ENCODE measurements around the gene HHIP.

HHIP gene

GRCh38 chr4:144645631-144646522 lies at the start of gene HHIP:
Gene HHIP, plus strand, starts transcription at chr4:144646156. Its CDS starts 520 bp downstream, at chr4:144646676.
- Histone ChIP-seq H3K4me1 (ENCODE audit: insufficient read depth, low read length) (peaks cover 13% of the 10 kb centered on the region; the same call in 1 of the 2 replicates), H3K9me3 (ENCODE audit: control insufficient read depth, insufficient read depth, low read length) (no peaks in the 10 kb centered on the region), H3K36me3 (ENCODE audit: insufficient read depth, low read length) (no peaks in the 10 kb centered on the region), H3K9ac (ENCODE audit: low read depth, low read length) (peak within 1 kb of the TSS; percentile 67; the same call in 1 of the 2 replicates)

GRCh38 chr4:144597171-144597570 lies 48.8 kb upstream of the HHIP start:
- Histone ChIP-seq H3K4me1 (ENCODE audit: insufficient read depth, low read length) (no peaks in the 10 kb centered on the region), H3K36me3 (ENCODE audit: insufficient read depth, low read length) (no peaks in the 10 kb centered on the region), H3K9me3 (ENCODE audit: control insufficient read depth, insufficient read depth, low read length) (no peaks in the 10 kb centered on the region), H3K9ac (ENCODE audit: low read depth, low read length) (no peak overlapping the region)

GRCh38 chr4:144599621-144600020 lies 46.3 kb upstream of the HHIP start:
- Histone ChIP-seq H3K36me3 (ENCODE audit: insufficient read depth, low read length) (no peaks in the 10 kb centered on the region), H3K9ac (ENCODE audit: low read depth, low read length) (no peak overlapping the region), H3K4me1 (ENCODE audit: insufficient read depth, low read length) (no peaks in the 10 kb centered on the region), H3K9me3 (ENCODE audit: control insufficient read depth, insufficient read depth, low read length) (no peaks in the 10 kb centered on the region)

GRCh38 chr4:144611850-144612249 lies 34.1 kb upstream of the HHIP start:
- Histone ChIP-seq H3K4me1 (ENCODE audit: insufficient read depth, low read length) (no peaks in the 10 kb centered on the region), H3K9me3 (ENCODE audit: control insufficient read depth, insufficient read depth, low read length) (no peaks in the 10 kb centered on the region), H3K9ac (ENCODE audit: low read depth, low read length) (no peak overlapping the region), H3K36me3 (ENCODE audit: insufficient read depth, low read length) (no peaks in the 10 kb centered on the region)

- Histone ChIP-seq H3K9ac (ENCODE audit: low read depth, low read length) (no peak overlapping the region), H3K4me1 (ENCODE audit: insufficient read depth, low read length) (no peaks in the 10 kb centered on the region), H3K9me3 (ENCODE audit: control insufficient read depth, insufficient read depth, low read length) (no peaks in the 10 kb centered on the region), H3K36me3 (ENCODE audit: insufficient read depth, low read length) (no peaks in the 10 kb centered on the region)
Measured at GRCh38 chr4:144614850-144615585, 30.9 kb upstream of the HHIP start.

GRCh38 chr4:144621681-144622080 lies 24.3 kb upstream of the HHIP start:
- no peaks in the 10 kb centered on the region for H3K9me3 ChIP-seq (ENCODE audit: control insufficient read depth, insufficient read depth, low read length)
- no peak overlapping the region for H3K9ac ChIP-seq (ENCODE audit: low read depth, low read length)
- no peaks in the 10 kb centered on the region for H3K36me3 ChIP-seq (ENCODE audit: insufficient read depth, low read length)
- H3K4me1 ChIP-seq (ENCODE audit: insufficient read depth, low read length), result no peaks in the 10 kb centered on the region

- no peaks in the 10 kb centered on the region for H3K9me3 ChIP-seq (ENCODE audit: control insufficient read depth, insufficient read depth, low read length)
- H3K9ac ChIP-seq (ENCODE audit: low read depth, low read length), result no peak overlapping the region
- H3K36me3 ChIP-seq (ENCODE audit: insufficient read depth, low read length), result no peaks in the 10 kb centered on the region
- no peaks in the 10 kb centered on the region for H3K4me1 ChIP-seq (ENCODE audit: insufficient read depth, low read length)
Measured at GRCh38 chr4:144627663-144628076, 18.3 kb upstream of the HHIP start.

- no peaks in the 10 kb centered on the region for H3K9me3 ChIP-seq (ENCODE audit: control insufficient read depth, insufficient read depth, low read length)
- H3K9ac ChIP-seq (ENCODE audit: low read depth, low read length), result no peak overlapping the region
Measured at GRCh38 chr4:144633215-144633614, 12.7 kb upstream of the HHIP start.

GRCh38 chr4:144634978-144635747 lies 10.8 kb upstream of the HHIP start:
- Histone ChIP-seq H3K36me3 (ENCODE audit: insufficient read depth, low read length) (no peaks in the 10 kb centered on the region), H3K4me1 (ENCODE audit: insufficient read depth, low read length) (no peaks in the 10 kb centered on the region), H3K9me3 (ENCODE audit: control insufficient read depth, insufficient read depth, low read length) (no peaks in the 10 kb centered on the region), H3K9ac (ENCODE audit: low read depth, low read length) (no peak overlapping the region)

More at GRCh38 chr4:144633215-144633614, 12.7 kb upstream of the HHIP start:
- Histone ChIP-seq H3K4me1 (ENCODE audit: insufficient read depth, low read length) (no peaks in the 10 kb centered on the region), H3K36me3 (ENCODE audit: insufficient read depth, low read length) (no peaks in the 10 kb centered on the region)

- H3K36me3 ChIP-seq (ENCODE audit: insufficient read depth, low read length), result no peaks in the 10 kb centered on the region
- H3K9me3 ChIP-seq (ENCODE audit: control insufficient read depth, insufficient read depth, low read length), result no peaks in the 10 kb centered on the region
- peaks cover 13% of the 10 kb centered on the region; the same call in 1 of the 2 replicates for H3K4me1 ChIP-seq (ENCODE audit: insufficient read depth, low read length)
- H3K9ac ChIP-seq (ENCODE audit: low read depth, low read length), result no peak overlapping the region
Measured at GRCh38 chr4:144644368-144645101, 1.4 kb upstream of the HHIP start.

GRCh38 chr4:144645102-144645630 lies 790 bp upstream of the HHIP start:
- no peaks in the 10 kb centered on the region for H3K9me3 ChIP-seq (ENCODE audit: control insufficient read depth, insufficient read depth, low read length)
- H3K4me1 ChIP-seq (ENCODE audit: insufficient read depth, low read length), result peaks cover 13% of the 10 kb centered on the region; the same call in 1 of the 2 replicates
- no peaks in the 10 kb centered on the region for H3K36me3 ChIP-seq (ENCODE audit: insufficient read depth, low read length)
- peak overlapping the region; percentile 67; the same call in 1 of the 2 replicates for H3K9ac ChIP-seq (ENCODE audit: low read depth, low read length)

- H3K36me3 ChIP-seq (ENCODE audit: insufficient read depth, low read length), result no peaks in the 10 kb centered on the region
- H3K9ac ChIP-seq (ENCODE audit: low read depth, low read length), result peak overlapping the region; percentile 67; the same call in 1 of the 2 replicates
- no peaks in the 10 kb centered on the region for H3K9me3 ChIP-seq (ENCODE audit: control insufficient read depth, insufficient read depth, low read length)
- peaks cover 13% of the 10 kb centered on the region; the same call in 1 of the 2 replicates for H3K4me1 ChIP-seq (ENCODE audit: insufficient read depth, low read length)
Measured at GRCh38 chr4:144646523-144647094, 653 bp downstream of the HHIP start.

GRCh38 chr4:144647095-144647561 lies 1.2 kb downstream of the HHIP start:
- Histone ChIP-seq H3K9me3 (ENCODE audit: control insufficient read depth, insufficient read depth, low read length) (no peaks in the 10 kb centered on the region), H3K4me1 (ENCODE audit: insufficient read depth, low read length) (peaks cover 13% of the 10 kb centered on the region; the same call in 1 of the 2 replicates), H3K9ac (ENCODE audit: low read depth, low read length) (peak overlapping the region; percentile 14; the same call in 1 of the 2 replicates), H3K36me3 (ENCODE audit: insufficient read depth, low read length) (no peaks in the 10 kb centered on the region)

Data from ES-I3 (cell line).